Left colon (tissue), 2 donors: ENCODE measurements around the gene FAM200B. TPM values are rescaled to one million over a fixed set of nuclear protein-coding genes. Genes with fewer than 3 reads are reported as not detected.

ENCODE experiments used
- ATAC-seq: fragments of 200-7000 bp; cut with Tn5 transposase; one replicate; pipeline ENCODE4 v1.9.1; 2020; ENCODE audit warnings: mild to moderate bottlenecking, moderate library complexity
- DNase-seq, 2 donors: peaks; one replicate each; pipeline ENCODE4 v3.0.0-alpha.2; 2020
- intact Hi-C, 2 donors: fragments of 100-400 bp; cut with DNase I in 1 of 2; cut with micrococcal nuclease in 1 of 2; formaldehyde crosslinking; loops; one replicate each; pipeline versions ENCODE4 v1.11.2 to v1.14.0; 2022; cut with DNase I, micrococcal nuclease
- total RNA-seq, 2 donors: library from RNA; stranded (reverse); fragmentation: NEBNext Ultra II Directional; extraction: Animal tissue kit (Norgen Biotek cat#: 25700); gene quantifications; one replicate each; pipeline ENCODE4 v1.2.1, GENCODE V29; 2021
- donor health status: DM: no; HTN: no; CAD: no.
- donor health status: DM: yes; HTN: yes; CAD: no.

FAM200B gene
- total RNA-seq, 2 donors from 2014 or later, result 33.7 to 33.8 TPM

- ATAC-seq (no peak), DNase-seq (no peak)
- intact Hi-C loops, result loop anchor here in 1 of 2 donors (10.0 kb wide), 1 partner anchor 655 kb away; the partner anchor contains the start of gene CPEB2
Observed at GRCh38 chr4:15659768-15660570, 21.7 kb upstream of the FAM200B start.

GRCh38 chr4:15665753-15666365 is 15.8 kb upstream of the FAM200B start:
- ATAC-seq (peak; percentile 98), DNase-seq (peak in 1 of 2 donors; percentile 44)
- intact Hi-C loops, result loop anchor here in 1 of 2 donors (10.0 kb wide), 1 partner anchor 661 kb away; the partner anchor contains the start of gene CPEB2

GRCh38 chr4:15667006-15667405 is 14.6 kb upstream of the FAM200B start:
- DNase-seq (no peak), ATAC-seq (no peak)
- intact Hi-C loops, result loop anchor here in 1 of 2 donors (10.0 kb wide), 1 partner anchor 662 kb away; the partner anchor contains the start of gene CPEB2

- intact Hi-C loops, result loop anchor here in 1 of 2 donors (10.0 kb wide), 1 partner anchor 664 kb away; the partner anchor contains the start of gene CPEB2
- DNase-seq, result no peak
- no peak for ATAC-seq
Observed at GRCh38 chr4:15668566-15669435, 12.8 kb upstream of the FAM200B start.

- DNase-seq (no peak), ATAC-seq (no peak)
- intact Hi-C loops, result no loop called here
Observed at GRCh38 chr4:15670576-15670975, 11.1 kb upstream of the FAM200B start.

- intact Hi-C loops, result no loop called here
Observed at GRCh38 chr4:15672101-15672500, 9.5 kb upstream of the FAM200B start.

GRCh38 chr4:15673337-15673736 is 8.3 kb upstream of the FAM200B start:
- intact Hi-C loops, result no loop called here
- ATAC-seq, result no peak
- no peak for DNase-seq

More at GRCh38 chr4:15672101-15672500, 9.5 kb upstream of the FAM200B start:
- DNase-seq (no peak), ATAC-seq (no peak)

GRCh38 chr4:15674046-15674445 is 7.6 kb upstream of the FAM200B start:
- DNase-seq (no peak), ATAC-seq (no peak)

GRCh38 chr4:15674926-15675325 is 6.7 kb upstream of the FAM200B start:
- no peak for ATAC-seq
- DNase-seq, result no peak
- intact Hi-C loops, result no loop called here

More at GRCh38 chr4:15674046-15674445, 7.6 kb upstream of the FAM200B start:
- intact Hi-C loops, result no loop called here

- intact Hi-C loops, result no loop called here
- ATAC-seq, result no peak
- DNase-seq, result no peak
Observed at GRCh38 chr4:15675356-15675755, 6.3 kb upstream of the FAM200B start.

GRCh38 chr4:15676039-15676438 is 5.6 kb upstream of the FAM200B start:
- DNase-seq (no peak), ATAC-seq (no peak)
- intact Hi-C loops, result no loop called here

- intact Hi-C loops, result no loop called here
- DNase-seq (no peak), ATAC-seq (no peak)
Observed at GRCh38 chr4:15676899-15677298, 4.7 kb upstream of the FAM200B start.

- ATAC-seq (peak; percentile 22), DNase-seq (peak in 1 of 2 donors; percentile 54)
- intact Hi-C loops, result no loop called here
Observed at GRCh38 chr4:15677507-15677988, 4.1 kb upstream of the FAM200B start.

- ATAC-seq, result no peak
- intact Hi-C loops, result no loop called here
- DNase-seq, result no peak
Observed at GRCh38 chr4:15681067-15681371, 608 bp upstream of the FAM200B start.

GRCh38 chr4:15682242-15683142 is 865 bp downstream of the FAM200B start:
- intact Hi-C loops, result no loop called here
- ATAC-seq (no peak), DNase-seq (no peak)

- DNase-seq (no peak), ATAC-seq (no peak)
- intact Hi-C loops, result no loop called here
Observed at GRCh38 chr4:15683143-15683495, 1.5 kb downstream of the FAM200B start.

- ATAC-seq, result no peak
- intact Hi-C loops, result no loop called here
Observed at GRCh38 chr4:15684498-15684897, 2.9 kb downstream of the FAM200B start.

GRCh38 chr4:15688051-15688450 is 6.4 kb downstream of the FAM200B start:
- ATAC-seq (no peak), DNase-seq (no peak)
- intact Hi-C loops, result no loop called here

More at GRCh38 chr4:15684498-15684897, 2.9 kb downstream of the FAM200B start:
- DNase-seq, result no peak
